Osteoblast (primary cell): Measurements from ENCODE around the gene RBP3. TPM values are rescaled to one million over a fixed set of nuclear protein-coding genes. Genes with fewer than 3 reads are reported as not detected.

Experiments used
- DNase-seq: peaks from one replicate; pipeline ENCODE4 v3.0.0; 2011; ENCODE audit warnings: low spot score, mixed read lengths; ENCODE audit not compliant: insufficient read length; ENCODE audit errors: missing footprints
- H2AFZ ChIP-seq: 2 replicates; pipeline ENCODE4 v1.6.0; 2011; ENCODE audit warnings: mild to moderate bottlenecking, low read length
- H3K27ac ChIP-seq: 2 replicates; pipeline ENCODE4 v1.5.1; 2011; ENCODE audit warnings: mild to moderate bottlenecking, low read depth, low read length, moderate library complexity
- H3K27me3 ChIP-seq: 2 replicates; pipeline ENCODE4 v1.6.0; 2012; ENCODE audit warnings: mild to moderate bottlenecking, control low read depth, inconsistent platforms, low read length, moderate library complexity; ENCODE audit not compliant: insufficient read depth
- H3K36me3 ChIP-seq: 2 replicates; pipeline ENCODE4 v1.5.1; 2011; ENCODE audit warnings: mild to moderate bottlenecking, low read length, control low read depth, moderate library complexity; ENCODE audit not compliant: insufficient read depth
- H3K4me1 ChIP-seq: 2 replicates; pipeline ENCODE4 v1.5.1; 2011; ENCODE audit warnings: mild to moderate bottlenecking, low read length, control low read depth, moderate library complexity; ENCODE audit not compliant: insufficient read depth
- H3K4me2 ChIP-seq: 2 replicates; pipeline ENCODE4 v1.6.0; 2011; ENCODE audit warnings: mild to moderate bottlenecking, low read length; ENCODE audit not compliant: insufficient read depth
- H3K4me3 ChIP-seq: fragments of 200-600 bp; sonication (generic); 3 replicates; pipeline ENCODE4 v1.5.1; 2012; ENCODE audit warnings: mild to moderate bottlenecking, low read length, inconsistent platforms; ENCODE audit not compliant: insufficient read depth
- H3K79me2 ChIP-seq: 2 replicates; pipeline ENCODE4 v1.6.0; 2012; ENCODE audit warnings: mild to moderate bottlenecking, low read length, control low read depth, inconsistent platforms; ENCODE audit not compliant: insufficient read depth
- H3K9me3 ChIP-seq: 2 replicates; pipeline ENCODE4 v1.5.1; 2011; ENCODE audit warnings: low read depth, low read length, control low read depth
- H4K20me1 ChIP-seq: 2 replicates; pipeline ENCODE4 v1.6.0; 2012; ENCODE audit warnings: mild to moderate bottlenecking, low read length, control low read depth; ENCODE audit not compliant: insufficient read depth
- CTCF ChIP-seq: IDR thresholded peaks from 2 replicates; pipeline ENCODE4 v1.5.1; 2011; ENCODE audit warnings: mild to moderate bottlenecking, low read depth, low read length, moderate library complexity; ENCODE audit errors: extremely low read depth
- total RNA-seq: library from RNA; depleted of rRNA; stranded (reverse); fragments of >200 nt; gene quantifications from 2 replicates; pipeline ENCODE4 v1.2.3, GENCODE V29; 2012

RBP3 gene
- total RNA-seq, 1 donor: not detected

GRCh38 chr10:47325303-47326291 lies 22.6 kb upstream of the RBP3 start:
- no peak overlapping the region for H3K27ac ChIP-seq
- no peaks in the 10 kb centered on the region for H4K20me1 ChIP-seq
- H3K9me3 ChIP-seq: no peaks in the 10 kb centered on the region
- no peak overlapping the region for H3K4me3 ChIP-seq
- peak; percentile 56 for DNase-seq
- TF ChIP-seq CTCF: no peak
- no peaks in the 10 kb centered on the region for H3K4me1 ChIP-seq
- H3K4me2 ChIP-seq: no peak overlapping the region
- H2AFZ ChIP-seq: no peak overlapping the region
- H3K27me3 ChIP-seq: peaks cover 11% of the 10 kb centered on the region
- H3K79me2 ChIP-seq: no peaks in the 10 kb centered on the region
- H3K36me3 ChIP-seq: no peaks in the 10 kb centered on the region

GRCh38 chr10:47326306-47326926 lies 21.7 kb upstream of the RBP3 start:
- H3K79me2 ChIP-seq: no peaks in the 10 kb centered on the region
- no peak for TF ChIP-seq CTCF
- H3K4me2 ChIP-seq: no peak overlapping the region
- H3K4me3 ChIP-seq: no peak overlapping the region
- no peak overlapping the region for H3K27ac ChIP-seq
- no peak overlapping the region for H2AFZ ChIP-seq
- no peaks in the 10 kb centered on the region for H3K36me3 ChIP-seq
- DNase-seq: peak; percentile 66
- H3K9me3 ChIP-seq: no peaks in the 10 kb centered on the region
- H3K4me1 ChIP-seq: no peaks in the 10 kb centered on the region
- H3K27me3 ChIP-seq: peaks cover 7% of the 10 kb centered on the region
- no peaks in the 10 kb centered on the region for H4K20me1 ChIP-seq

- no peaks in the 10 kb centered on the region for H4K20me1 ChIP-seq
- no peak overlapping the region for H3K27ac ChIP-seq
- no peak overlapping the region for H3K4me3 ChIP-seq
- H2AFZ ChIP-seq: no peak overlapping the region
- H3K4me2 ChIP-seq: no peak overlapping the region
- no peaks in the 10 kb centered on the region for H3K9me3 ChIP-seq
- no peaks in the 10 kb centered on the region for H3K4me1 ChIP-seq
- H3K79me2 ChIP-seq: no peaks in the 10 kb centered on the region
- TF ChIP-seq CTCF: no peak
- H3K27me3 ChIP-seq: peaks cover 7% of the 10 kb centered on the region
- H3K36me3 ChIP-seq: no peaks in the 10 kb centered on the region
- peak; percentile 10 for DNase-seq
Measured at GRCh38 chr10:47326927-47327330, 21.2 kb upstream of the RBP3 start.

GRCh38 chr10:47329855-47330254 lies 18.3 kb upstream of the RBP3 start:
- H3K27ac ChIP-seq: no peak overlapping the region
- H3K9me3 ChIP-seq: no peaks in the 10 kb centered on the region
- no peak overlapping the region for H2AFZ ChIP-seq
- H3K4me1 ChIP-seq: no peaks in the 10 kb centered on the region
- H3K4me2 ChIP-seq: no peak overlapping the region
- DNase-seq: peak; percentile 58
- peaks cover 8% of the 10 kb centered on the region for H3K27me3 ChIP-seq
- H4K20me1 ChIP-seq: no peaks in the 10 kb centered on the region
- TF ChIP-seq CTCF: no peak
- no peaks in the 10 kb centered on the region for H3K79me2 ChIP-seq
- no peak overlapping the region for H3K4me3 ChIP-seq
- no peaks in the 10 kb centered on the region for H3K36me3 ChIP-seq
